ENCODE data around the gene IQCB1.
"Not testable (repeated sequence)": the region's sequence is repeated elsewhere in the genome, so short reads cannot be mapped to it uniquely, and the experiment has no call there.

The IQCB1 gene

DNA sequence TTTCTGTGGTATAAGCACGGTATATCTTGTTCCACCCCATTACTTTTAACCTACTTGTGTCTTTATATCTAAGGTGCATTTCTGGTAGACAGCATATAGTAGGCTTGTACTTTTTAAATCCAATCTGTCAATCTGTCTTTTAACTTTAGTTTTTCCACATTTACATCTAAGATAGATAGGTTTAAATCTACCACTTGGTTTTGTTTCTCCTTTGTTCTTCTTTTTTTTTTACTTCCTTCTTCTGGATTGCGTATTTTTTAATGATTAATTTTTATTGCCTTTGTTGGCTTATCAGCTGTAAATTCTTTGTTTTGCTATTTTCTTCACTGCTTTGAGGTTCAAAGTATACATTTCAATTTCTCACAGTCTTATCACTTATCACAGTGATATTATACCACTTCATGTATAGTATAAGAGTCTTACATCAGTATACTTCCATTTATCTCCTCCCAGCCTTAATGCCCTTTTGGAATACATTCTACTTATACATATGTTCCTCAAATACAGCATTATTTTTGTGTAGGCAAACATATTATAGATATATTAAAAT, 31.0 kb downstream of the IQCB1 start:
- DNase-seq (ENCODE audit: low read depth, low spot score): no peak

DNA sequence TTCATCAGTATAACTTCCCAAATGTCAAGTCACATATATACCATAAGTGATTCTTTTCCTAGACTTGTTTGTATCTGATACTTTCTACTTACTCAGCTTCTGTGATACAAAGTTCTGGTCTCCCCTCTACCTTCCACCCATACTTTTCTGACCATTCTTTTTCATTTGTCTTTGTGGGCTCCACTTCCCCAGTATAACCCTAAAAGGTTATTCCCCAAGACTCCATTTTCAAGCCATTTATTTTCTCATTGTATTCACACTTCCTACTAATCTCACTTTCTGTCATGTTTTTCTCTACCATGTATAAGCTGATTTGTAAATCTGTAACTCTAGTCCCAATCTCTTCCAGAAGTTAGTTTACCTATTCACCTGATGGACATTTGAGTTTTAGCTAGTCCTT, 34.0 kb downstream of the IQCB1 start:
- DNase-seq (ENCODE audit: low read depth, low spot score): no peak

DNA sequence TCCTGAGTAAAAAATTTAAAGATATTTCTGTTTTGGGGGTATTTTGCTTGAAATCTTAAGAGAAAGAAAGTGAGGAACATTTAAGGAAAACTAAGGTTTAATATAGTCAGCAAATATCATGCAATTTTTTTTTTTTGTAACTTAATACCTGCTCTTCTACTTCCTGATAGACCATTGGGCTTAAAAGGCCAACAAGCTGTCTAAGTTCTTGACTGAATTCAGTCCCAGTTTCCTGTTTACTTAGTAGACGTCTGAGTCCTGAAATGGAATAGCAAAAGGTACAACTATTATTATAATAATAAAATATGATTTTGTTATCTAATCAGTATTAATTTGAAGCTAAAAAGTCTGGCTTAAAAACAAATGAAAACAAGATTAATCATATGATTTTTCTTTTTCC, 37.9 kb downstream of the IQCB1 start:
- no peak for DNase-seq (ENCODE audit: low read depth, low spot score)

DNA sequence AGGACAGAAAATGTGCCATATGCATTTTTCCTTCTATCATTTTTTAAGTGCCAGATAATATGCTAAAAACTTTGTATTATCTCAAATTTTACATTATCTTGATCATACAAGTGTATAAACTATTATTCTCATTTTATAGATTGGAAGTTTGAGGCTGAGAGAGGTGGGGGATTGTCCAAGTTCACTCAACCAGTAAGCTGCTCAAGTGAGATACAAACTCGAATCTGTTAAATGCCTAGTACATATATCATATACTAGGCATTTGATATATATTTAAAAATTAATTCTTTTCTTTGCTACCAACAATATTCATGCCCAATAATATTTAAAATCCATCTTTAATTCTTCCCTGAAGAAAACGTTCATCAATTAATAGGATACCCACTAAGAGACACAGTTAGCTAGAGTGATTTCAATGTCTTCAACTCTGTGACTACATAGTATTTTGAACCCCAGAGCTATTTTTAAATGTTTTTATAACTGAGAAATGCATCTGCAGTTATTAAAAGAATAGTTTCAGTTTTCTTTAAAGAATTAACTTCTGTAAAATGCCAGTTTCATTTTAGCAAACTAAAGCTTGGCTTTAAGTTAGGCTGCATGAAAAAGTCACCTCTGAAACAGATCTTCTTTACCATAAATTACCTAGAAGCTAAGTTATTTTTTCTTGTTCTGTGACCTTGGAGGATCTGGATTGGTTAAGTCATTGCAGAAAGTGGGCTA, 40.4 kb downstream of the IQCB1 start:
- DNase-seq (ENCODE audit: low read depth, low spot score): no peak

DNA sequence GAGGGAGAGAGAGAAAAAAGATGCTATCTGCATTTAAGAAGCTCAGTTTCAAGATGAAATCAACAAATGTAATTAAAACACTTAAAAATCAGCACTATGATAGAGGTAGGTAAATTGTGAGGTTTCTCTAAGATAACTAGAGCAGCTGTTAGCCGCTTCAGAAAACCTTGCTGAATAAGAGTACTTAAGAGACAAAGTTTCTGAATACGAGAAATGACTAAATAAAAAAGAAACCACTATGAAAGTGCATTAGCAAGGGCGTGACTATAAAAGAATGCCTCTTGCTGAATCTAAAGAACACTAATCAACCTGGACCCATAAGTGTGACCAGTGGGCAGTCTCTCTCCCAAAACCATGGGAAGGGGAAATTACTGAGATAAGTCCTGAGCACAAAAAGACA, 41.8 kb downstream of the IQCB1 start:
- no peak for DNase-seq (ENCODE audit: low read depth, low spot score)

DNA sequence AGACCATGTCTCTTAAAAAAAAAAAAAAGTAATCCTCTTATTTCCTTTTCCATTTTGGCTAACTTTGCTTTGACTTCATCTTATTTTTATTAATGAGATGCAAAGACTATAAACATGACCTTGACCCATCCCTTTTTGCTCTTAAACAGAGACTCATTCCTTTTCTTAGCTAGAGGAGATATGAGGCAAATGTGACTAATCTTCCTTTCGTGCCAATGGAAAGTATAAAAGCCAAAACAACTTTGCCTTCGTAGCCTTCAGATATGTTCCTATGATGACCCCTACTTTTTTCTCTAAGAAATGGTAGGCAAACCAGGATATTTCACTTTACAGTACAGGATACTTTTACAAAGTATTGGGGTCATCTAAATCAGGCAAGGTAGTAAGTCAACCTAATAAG, 48.4 kb downstream of the IQCB1 start:
- DNase-seq (ENCODE audit: low read depth, low spot score): no peak

DNA sequence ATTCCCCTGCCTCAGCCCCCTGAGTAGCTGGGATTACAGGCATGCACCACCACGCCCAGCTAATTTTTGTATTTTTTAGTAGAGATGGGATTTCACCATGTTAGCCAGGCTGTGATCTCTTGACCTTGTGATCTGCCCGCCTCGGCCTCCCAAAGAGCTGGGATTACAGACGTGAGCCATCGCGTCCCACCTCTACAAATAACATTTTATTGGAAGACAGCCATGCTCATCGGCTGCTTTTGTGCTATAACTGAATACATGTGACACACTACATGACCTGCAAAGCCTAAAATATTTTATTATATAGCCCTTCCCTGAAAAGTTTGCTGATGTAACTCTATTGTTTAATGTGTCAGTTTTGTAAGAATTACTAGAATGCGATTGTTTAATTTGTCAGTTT, 52.1 kb downstream of the IQCB1 start:
- not testable (repeated sequence) for DNase-seq (ENCODE audit: low read depth, low spot score)

DNA sequence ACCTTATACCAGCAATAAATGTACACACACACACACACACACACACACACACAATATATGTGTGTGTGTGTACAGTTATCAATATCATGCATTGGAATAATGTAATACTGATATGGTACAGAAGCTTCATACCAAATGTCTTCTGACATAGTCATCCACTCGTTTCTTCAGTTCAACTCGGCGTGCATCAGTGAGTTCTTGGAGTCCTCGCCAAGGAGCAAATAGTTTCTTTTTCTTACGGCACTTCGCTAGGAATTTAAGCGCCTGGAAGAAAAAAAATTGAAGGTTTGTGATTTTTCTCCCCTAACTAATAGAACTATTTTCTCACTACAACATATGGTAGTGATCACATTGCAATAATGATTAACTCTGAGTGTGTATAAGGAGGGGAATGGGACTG, 53.2 kb downstream of the IQCB1 start:
- DNase-seq (ENCODE audit: low read depth, low spot score): no peak

DNA sequence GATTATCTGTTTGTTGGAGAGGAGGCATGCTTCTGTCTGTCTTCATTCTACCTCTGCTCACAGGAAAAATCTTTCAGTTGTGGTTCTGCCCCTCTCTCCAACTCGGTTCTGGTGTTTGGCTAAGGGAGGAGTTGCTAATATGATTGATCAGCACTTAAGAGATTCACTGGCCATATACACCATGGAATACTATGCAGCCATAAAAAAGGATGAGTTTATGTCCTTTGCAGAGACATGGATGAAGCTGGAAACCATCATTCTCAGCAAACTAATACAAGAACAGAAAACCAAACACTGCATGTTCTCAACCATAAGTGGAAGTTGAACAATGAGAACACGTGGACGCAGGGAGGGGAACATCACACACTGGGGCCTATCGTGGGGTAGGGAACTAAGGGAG, 59.8 kb downstream of the IQCB1 start:
- DNase-seq (ENCODE audit: low read depth, low spot score): not testable (repeated sequence)

DNA sequence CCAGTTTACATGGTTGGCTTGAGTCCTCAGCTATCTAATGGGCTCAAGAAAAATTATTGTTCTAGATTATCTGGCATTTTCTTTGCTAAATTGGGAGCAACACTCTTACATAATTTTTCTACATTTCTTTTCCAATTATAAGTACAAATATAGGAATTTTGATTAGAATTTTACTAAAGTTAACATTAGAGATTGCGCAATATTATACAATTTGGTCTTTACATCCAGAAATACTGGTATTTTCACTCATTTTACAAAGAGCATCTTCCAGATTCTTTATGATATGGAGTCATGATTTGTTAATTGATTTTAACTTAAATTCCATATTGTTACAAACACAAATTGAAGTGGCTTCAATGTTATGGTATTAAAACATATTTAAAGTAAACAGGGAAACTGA, 65.6 kb downstream of the IQCB1 start:
- no peak for DNase-seq (ENCODE audit: low read depth, low spot score)

DNA sequence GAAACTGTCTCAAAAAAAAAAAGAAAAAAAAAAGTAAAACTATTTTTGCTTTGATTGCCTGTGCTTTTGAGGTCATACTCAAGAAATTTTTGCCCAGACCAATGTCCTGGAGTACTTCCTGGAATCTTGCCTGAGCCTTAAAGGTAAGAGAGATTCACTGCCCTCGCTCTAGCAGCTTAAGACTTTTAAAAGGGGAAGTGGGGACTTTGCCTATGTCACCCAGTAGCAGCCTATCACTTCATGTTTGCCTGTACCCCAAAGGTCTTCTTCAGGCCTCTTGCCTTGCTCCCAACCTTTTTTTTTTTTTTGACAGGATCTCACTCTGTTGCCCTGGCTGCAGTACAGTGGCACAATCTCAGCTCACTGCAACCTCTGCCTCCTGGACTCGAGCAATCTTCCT, 66.4 kb downstream of the IQCB1 start:
- DNase-seq (ENCODE audit: low read depth, low spot score): no peak

DNA sequence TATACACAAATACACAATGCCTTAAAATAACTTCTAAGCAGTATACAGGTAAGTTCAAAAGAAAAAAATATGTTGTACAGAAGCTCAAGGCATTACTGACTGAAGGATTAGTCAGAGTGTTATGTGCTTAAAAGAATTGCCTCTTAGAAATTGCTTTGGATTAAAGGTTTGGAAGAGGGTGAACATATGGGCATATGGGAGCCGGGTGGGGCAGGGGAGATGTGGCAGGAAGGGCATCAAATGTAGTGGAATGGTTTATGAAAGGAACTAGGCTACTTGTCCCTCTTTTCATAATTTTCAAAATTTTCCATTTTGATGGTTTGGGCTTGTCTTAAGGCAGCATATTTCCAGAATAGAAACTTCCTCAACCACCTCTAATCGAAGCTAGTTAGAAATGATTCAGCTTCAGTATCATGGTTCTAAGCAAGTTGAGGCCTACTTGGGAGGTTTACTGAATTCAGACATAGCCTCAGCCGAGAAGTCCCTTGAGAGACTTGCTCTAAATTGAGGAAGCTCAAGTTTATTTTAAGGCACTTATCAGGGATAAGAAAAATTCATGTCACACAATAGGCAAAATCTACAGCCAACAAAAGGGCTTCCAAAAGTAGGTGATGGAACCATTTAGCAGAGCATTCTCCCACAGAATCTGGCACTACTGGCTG, 75.2 kb downstream of the IQCB1 start:
- DNase-seq (ENCODE audit: low read depth, low spot score): no peak

DNA sequence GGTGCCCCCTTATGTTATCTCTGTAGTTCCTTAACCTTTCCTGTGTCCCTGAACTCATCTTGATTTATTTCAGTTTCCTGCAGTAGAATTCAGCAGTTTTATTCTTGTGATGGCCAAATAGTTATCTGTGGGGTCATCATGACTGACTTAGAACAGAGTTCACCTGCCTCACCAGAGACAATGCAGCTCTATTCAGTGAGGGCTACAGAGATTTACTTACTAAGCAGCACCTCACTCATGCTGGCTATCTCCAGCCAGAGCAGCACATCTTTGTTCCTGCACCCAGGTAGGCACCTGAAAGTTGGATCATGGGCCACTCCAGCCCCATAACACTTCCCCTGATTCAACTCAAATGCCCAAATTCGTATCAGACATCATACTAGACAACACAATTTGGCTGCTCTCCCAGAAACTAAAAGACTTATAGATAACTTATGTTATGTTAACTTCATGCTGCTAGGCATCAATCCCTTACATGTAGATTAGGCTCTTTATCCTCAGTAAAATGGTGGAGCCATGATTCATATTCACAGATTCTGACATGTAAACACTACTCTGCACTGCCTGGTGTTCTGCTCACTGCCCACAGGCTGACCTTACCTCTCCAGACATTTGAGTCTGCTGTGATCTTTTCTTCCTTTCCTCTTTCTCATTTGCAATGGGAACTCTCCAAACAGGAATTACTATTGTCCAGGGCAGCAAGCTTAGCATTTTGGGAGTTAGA, 76.0 kb downstream of the IQCB1 start:
- DNase-seq (ENCODE audit: low read depth, low spot score): no peak

DNA sequence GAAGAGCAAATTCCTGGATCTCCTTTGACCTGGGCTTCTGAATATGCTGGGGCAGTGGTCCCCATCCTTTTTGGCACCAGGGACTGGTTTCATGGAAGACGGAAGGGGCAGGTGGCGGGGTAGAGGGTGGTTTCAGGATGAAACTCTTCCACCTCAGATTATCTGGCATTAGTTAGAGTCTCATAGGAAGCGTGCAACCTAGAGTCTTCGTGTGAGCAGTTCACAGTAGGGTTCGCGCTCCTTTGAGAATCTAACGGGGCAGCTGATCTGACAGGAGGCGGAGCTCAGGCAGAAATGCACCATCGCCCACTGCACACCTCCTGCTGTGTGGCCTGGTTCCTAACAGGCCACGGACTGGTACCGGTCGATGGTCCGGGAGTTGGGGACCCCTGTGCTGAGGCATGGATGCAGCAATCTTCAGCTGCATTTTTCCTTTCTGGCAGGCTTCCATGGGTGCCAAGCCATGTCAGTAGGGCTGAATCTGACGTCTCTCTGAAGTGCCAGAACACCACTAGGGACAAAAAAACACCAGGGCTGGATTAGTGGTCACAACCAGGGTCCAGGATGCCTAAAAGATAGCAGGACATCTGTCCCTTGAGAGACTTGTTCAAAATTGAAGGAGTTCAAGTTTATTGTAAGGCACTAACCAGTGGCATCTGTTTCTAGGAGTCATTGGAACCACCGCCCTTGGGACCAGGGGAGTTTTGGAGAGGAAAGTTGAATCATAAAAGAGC, 76.9 kb downstream of the IQCB1 start:
- DNase-seq (ENCODE audit: low read depth, low spot score): no peak

DNA sequence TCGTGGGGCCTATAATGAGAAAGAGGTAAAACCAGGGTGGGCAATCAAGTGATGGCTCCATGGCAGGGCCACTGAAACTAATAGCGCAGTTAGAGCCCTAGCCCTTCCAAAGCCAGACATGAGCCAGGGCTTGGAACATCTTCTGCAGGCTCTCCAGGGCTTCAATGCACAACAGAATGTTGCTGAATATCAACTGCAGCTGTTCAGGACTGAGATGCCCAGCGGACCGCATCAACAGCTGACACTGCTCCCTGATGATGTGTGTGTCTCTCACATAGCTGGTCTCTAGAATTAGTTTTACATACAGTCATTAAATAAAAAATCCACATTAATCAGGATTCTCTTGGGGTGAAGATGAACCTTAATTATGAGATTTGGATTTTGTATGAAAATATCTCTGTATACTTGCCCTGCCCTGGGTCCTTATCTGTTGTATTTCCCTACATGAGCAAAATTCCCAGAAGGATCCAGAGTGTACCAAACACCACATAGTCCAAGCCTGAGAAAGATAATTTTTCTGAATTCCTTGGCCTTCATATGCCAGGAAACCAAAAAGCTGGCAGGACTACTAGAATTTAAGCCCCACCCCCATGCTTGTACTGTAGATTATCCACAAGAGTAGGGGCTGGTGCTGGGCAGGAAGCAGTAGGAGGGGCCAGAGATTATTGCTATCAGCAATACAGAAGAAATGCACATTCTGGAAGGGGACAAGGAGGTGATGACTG, 77.6 kb downstream of the IQCB1 start:
- no peak for DNase-seq (ENCODE audit: low read depth, low spot score)

DNA sequence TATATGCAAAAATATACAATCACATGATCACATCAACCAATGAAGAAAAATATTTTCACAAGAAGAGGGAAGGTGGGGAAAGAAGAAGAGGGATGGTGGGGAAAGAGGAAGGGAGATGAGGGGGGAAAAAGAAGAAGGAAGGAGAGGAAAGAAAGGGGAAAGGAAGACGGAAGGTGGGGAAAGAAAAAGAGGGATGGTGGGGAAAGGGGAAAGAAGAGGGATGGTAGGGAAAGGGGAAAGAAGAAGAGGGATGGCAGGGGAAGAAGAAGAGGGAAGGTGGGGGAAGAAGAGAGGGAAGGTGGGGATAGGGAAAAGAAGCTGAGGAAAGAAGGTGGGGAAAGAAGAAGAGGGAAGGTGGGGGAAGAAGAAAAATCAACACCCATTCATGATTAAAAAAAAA, 82.1 kb downstream of the IQCB1 start:
- no peak for DNase-seq (ENCODE audit: low read depth, low spot score)

DNA sequence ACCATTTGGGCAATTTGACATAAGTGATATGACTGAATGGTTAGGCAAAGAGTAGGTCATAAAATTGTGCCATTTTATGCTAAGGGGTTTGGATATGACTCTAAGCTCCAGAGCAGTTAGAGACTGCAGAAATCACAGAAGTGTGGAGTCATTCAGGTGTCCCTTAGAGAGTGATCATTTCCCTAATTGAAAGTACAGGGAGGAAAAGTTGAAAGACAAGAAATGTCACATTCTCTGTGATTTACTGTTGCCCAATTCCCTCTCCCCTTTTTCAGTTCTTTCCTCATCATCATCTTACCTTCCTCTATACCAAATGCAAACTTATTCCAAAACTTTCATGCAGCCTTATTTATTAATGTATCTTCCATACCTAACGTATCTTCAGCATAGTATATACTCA, 82.6 kb downstream of the IQCB1 start:
- no peak for DNase-seq (ENCODE audit: low read depth, low spot score)

DNA sequence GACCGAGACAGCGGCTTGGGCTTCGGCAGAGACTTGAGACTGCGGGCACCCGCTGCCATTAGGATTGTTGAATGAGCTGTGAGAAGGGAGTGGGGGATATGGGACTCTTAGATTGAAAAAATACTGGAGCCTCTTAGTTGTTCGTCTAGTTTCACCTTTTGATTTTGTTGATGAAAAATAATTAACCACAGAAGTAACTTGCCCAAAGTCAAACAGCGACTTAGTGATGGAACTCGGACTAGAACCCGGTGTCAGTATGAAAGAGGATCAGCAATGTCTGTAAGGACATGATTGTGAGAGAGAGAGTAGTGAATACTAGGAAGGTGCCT, 84.8 kb downstream of the IQCB1 start:
- no peak for DNase-seq (ENCODE audit: low read depth, low spot score)

DNA sequence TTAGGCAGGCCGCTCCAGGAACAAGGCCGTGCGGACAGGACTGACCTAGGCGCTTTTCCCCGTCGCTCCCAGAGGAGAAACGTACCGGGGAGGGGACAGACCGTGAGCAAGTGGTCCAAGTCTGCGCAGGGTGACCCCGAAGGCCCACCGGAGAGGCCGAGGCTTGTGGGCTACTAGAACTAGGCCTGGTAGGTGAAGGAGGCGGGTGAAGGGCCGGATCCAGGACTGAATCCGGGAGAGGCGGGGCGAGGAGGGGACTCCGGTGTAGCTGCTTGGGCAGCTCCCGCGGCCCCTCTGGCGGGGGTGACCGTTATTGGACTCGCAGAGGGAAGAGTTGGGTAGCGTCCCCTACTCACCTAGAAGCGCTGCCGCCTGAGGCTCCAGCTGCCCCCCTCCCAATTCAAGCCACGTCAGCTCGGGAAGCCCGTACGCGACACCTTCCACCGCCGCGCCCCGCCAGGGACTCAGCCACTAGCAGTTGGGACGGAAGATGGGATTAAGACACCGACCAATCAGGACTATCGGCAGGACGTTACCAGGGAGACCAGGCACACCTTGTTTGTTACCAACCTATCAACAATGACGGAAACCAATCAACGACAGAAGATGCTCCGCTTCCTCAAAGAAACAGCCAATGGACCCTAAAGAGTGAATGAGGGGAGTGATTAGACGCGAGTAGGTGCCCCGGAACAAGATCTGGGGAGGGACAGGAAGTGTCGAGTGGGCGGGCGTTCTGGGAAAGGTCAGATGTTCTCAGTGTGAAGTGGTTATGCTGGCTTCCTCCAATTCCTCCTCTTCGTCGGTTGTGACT, 85.4 kb downstream of the IQCB1 start, which contains the start of gene GOLGB1:
Gene GOLGB1 (minus strand): TSS at position 466 of the 811 bp plus-strand sequence. CDS start 18,770 bp downstream, outside the sequence.
- DNase-seq (ENCODE audit: low read depth, low spot score): peak; percentile 99

DNA sequence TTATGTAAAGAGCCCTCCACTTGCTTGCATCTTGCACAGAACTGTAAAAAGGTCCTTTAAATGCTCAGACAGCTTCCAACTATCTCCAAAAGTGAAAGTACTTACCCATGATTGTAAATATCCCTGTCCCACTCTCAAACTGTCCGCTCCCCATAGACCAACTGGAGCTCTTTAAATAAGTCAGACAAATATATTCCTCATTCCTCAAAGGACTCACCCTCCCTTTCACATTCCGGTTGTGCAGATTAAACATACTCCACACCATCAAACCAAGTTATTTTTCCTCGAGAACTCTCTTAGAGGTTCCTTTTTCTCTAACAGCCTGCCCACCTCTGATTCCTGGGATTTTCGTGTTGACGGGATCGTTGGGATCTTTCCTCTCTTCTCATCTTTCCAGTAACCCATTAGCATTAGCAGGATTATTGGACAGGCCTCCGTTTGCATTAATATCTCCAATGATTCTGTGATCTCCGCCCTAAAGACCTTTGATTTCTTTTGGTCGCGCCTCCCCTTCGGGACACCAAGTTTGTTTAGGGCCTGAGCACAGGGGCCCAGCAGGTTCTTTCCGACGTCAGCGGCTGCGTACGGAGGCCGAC, 86.1 kb downstream of the IQCB1 start:
- no peak for DNase-seq (ENCODE audit: low read depth, low spot score)
